ENCODE results near the gene ZFP82.

ZFP82 gene

DNA sequence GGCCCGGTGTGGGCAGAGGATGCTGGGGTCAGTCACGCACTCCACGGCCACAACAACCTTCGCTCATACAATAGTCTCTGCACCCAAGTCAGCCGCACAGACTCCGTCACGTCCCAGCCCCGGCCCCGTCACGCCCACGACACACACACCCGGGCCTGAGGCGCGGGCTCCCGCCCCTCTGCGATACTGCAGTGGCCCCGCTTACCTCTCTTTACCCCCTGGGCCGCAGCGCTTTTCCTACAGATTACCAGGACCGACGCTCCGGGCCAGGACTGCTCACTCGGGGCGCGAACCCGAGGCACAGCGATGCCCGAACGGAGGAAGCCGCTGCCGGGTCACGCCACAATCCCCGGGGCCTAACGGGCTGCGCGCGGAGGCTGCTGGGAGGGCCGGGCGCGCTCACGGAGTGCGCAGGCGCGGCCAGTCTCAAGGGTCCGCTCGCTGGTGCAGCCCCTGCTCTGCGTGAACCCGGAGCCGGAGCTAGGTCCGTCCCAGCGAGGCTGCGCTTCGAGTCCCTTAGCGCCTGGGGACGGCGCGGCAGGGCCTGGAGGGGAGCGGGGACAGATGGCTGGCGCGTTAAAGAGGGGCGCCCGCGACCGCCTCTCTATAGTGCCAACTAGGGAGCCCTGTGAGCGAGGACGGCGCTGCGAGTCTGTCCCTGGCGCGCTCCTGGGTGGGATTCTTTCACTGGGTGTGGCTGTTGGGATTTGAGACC, at the start of gene ZFP82:
Gene ZFP82, minus strand, starts transcription at position 358 of the 715 bp plus-strand sequence. CDS start 8,855 bp downstream, outside the sequence.
- in situ Hi-C loops (cut with MboI; ENCODE audit: low sequenced_read_pairs) = no loop called here
- no peak within 1 kb of the TSS for H3K4me3 ChIP-seq
- no peaks in the 10 kb centered on the region for H3K4me1 ChIP-seq
- H3K27me3 ChIP-seq (ENCODE audit: low read depth) = no peaks in the 10 kb centered on the region
- DNase-seq (ENCODE audit: low spot score in 2 of 2) = no peak
- no peaks in the 10 kb centered on the region for H3K36me3 ChIP-seq (replicated peaks)
- H3K9me3 ChIP-seq = no peaks in the 10 kb centered on the region

DNA sequence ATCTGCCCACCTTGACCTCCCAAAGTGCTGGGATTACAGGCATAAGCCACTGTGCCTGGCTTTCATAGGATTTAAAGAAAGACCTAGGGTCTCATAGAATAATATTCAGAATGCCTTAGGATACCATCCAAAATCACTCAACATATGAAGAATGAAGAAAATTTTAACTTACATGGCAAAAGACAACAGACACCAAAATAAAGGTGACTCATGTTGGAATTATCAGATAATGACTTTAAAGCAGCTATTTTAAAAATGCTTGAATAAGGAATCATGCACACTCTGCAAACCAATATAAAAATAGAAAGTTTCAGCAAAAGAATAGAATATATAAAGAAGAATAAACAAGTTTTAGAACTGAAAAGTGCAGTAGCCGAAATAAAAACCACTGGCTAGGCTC, 41.6 kb upstream of the ZFP82 start:
- peaks cover 5% of the 10 kb centered on the region for H3K36me3 ChIP-seq (replicated peaks)
- no peaks in the 10 kb centered on the region for H3K4me1 ChIP-seq
- peaks cover 2% of the 10 kb centered on the region; the same call in 1 of the 2 replicates for H3K9me3 ChIP-seq
- no peak for DNase-seq (ENCODE audit: low spot score in 2 of 2)
- in situ Hi-C loops (cut with MboI; ENCODE audit: low sequenced_read_pairs) = no loop called here
- H3K27me3 ChIP-seq (ENCODE audit: low read depth) = no peaks in the 10 kb centered on the region
- no peak overlapping the region for H3K4me3 ChIP-seq

DNA sequence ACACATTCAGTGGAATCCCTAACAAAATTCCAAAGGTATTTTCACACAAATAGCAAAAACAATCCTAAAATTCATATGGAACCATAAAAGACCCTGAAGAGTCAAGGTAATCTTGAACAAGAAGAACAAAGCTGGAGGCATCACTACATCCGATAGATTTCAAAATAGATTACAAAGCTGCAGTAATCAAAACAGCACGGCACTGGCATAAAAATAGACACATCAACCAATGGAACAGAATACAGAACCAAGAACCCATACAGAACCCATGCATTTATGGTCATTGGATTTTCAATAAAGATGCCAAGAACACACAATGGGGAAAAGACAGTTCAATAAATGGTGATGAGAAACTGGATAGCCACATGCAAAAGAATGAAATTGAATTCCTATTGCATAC, 38.4 kb upstream of the ZFP82 start:
- H3K9me3 ChIP-seq = peaks cover 2% of the 10 kb centered on the region
- peaks cover 8% of the 10 kb centered on the region; the same call in 1 of the 2 replicates for H3K36me3 ChIP-seq (replicated peaks)
- in situ Hi-C loops (cut with MboI; ENCODE audit: low sequenced_read_pairs) = no loop called here

DNA sequence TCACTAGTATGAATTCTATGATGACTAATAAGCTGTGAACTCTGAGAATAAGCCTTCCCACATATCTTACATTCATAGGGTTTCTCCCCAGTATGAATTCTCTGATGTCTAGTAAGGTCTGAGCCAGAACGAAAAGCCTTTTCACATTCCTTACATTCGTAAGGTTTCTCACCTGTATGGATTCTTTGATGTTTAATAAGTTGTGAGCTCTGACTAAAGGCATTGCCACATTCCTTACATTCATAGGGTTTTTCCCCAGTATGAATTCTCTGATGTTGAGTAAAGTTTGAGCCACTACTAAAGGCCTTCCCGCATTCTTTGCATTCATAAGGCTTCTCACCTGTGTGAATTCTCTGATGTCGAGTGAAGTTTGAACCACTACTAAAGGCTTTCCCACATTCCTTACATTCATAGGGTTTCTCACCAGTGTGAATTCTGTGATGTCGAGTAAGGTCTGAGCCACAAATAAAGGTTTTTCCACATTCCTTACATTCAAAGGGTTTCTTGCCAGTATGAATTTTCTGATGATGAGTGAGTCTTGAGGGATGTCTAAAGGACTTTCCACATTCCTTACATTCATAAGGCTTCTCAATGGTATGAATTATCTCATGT, 30.7 kb upstream of the ZFP82 start:
- H3K27me3 ChIP-seq (ENCODE audit: low read depth) = no peaks in the 10 kb centered on the region
- in situ Hi-C loops (cut with MboI; ENCODE audit: low sequenced_read_pairs) = no loop called here
- H3K4me1 ChIP-seq = no peaks in the 10 kb centered on the region
- peaks cover 16% of the 10 kb centered on the region for H3K9me3 ChIP-seq
- no peak overlapping the region for H3K4me3 ChIP-seq
- DNase-seq (ENCODE audit: low spot score in 2 of 2) = no peak
- peaks cover 16% of the 10 kb centered on the region for H3K36me3 ChIP-seq (replicated peaks)

More for the DNA sequence above, 38.4 kb upstream of the ZFP82 start:
- no peak for DNase-seq (ENCODE audit: low spot score in 2 of 2)
- no peaks in the 10 kb centered on the region for H3K27me3 ChIP-seq (ENCODE audit: low read depth)
- H3K4me3 ChIP-seq = no peak overlapping the region
- no peaks in the 10 kb centered on the region for H3K4me1 ChIP-seq

DNA sequence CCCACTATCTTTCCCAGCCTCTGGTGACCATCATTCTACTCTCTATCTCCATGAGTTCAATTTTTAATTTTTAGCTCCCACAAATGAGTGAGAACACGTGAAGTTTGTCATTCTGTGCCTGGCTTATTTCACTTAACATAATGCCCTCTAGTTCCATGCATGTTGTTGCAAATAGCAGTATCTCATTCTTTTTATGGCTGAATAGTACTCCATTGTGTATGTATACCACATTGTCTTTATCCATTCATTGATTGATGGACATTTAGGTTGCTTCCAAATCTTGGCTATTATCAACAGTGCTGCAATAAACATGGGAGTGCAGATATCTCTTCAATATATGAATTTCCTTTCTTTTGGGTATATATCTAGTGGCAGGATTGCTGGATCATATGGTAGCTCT, 22.9 kb upstream of the ZFP82 start:
- Histone ChIP-seq H3K4me1 (no peaks in the 10 kb centered on the region), H3K36me3 (replicated peaks) (no peaks in the 10 kb centered on the region), H3K9me3 (0 out of 2 replicates have a peak, but pooled peaks cover 4% of the 10 kb centered on the region), H3K4me3 (no peak overlapping the region), H3K27me3 (ENCODE audit: low read depth) (no peaks in the 10 kb centered on the region)
- DNase-seq (ENCODE audit: low spot score in 2 of 2) = no peak
- in situ Hi-C loops (cut with MboI; ENCODE audit: low sequenced_read_pairs) = no loop called here

DNA sequence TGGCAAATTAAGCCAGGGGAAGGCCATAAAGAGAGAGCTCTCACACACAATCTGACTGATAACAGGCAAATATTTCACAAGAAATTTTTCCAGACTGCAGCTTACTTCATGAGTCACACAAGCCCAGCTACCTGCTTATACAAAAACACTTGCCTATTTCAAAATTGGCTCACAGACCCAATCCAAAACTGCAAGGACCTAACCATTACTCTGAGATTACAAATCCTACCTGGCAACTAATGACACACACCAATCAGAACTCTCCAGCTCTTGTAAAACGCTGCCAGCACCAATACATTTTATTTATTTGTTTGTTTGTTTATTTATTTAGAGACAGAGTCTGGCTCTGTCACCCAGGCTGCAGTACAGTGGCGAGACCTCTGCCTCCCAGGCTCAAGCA, 18.1 kb upstream of the ZFP82 start:
- no peak for DNase-seq (ENCODE audit: low spot score in 2 of 2)
- in situ Hi-C loops (cut with MboI; ENCODE audit: low sequenced_read_pairs) = no loop called here

DNA sequence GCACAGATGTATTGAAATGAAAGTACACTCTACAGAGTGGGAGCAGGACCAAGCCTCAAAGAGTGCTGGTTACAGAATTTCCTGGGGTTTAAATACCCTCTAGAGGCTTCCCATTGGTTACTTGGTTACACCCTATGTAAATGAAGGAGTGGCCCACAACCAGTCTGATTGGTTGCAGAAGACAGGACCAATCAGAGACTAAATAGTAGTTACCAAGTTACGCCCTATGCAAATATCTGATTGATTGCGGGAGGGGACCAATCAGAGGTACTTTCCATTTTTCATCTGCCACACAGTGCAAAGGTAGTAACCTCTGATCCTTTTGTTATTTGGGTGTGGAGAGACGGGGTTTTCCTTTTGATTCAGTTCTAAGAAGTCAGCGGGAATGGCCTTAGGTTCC, 5.5 kb upstream of the ZFP82 start:
- in situ Hi-C loops (cut with MboI; ENCODE audit: low sequenced_read_pairs) = no loop called here
- no peaks in the 10 kb centered on the region for H3K4me1 ChIP-seq
- no peaks in the 10 kb centered on the region for H3K36me3 ChIP-seq (replicated peaks)
- H3K9me3 ChIP-seq = no peaks in the 10 kb centered on the region
- no peak for DNase-seq (ENCODE audit: low spot score in 2 of 2)
- no peaks in the 10 kb centered on the region for H3K27me3 ChIP-seq (ENCODE audit: low read depth)
- H3K4me3 ChIP-seq = no peak overlapping the region

More for the DNA sequence above, 18.1 kb upstream of the ZFP82 start:
- no peak overlapping the region for H3K4me3 ChIP-seq
- no peaks in the 10 kb centered on the region for H3K27me3 ChIP-seq (ENCODE audit: low read depth)
- no peaks in the 10 kb centered on the region for H3K4me1 ChIP-seq
- no peaks in the 10 kb centered on the region for H3K9me3 ChIP-seq
- H3K36me3 ChIP-seq (replicated peaks) = no peaks in the 10 kb centered on the region

DNA sequence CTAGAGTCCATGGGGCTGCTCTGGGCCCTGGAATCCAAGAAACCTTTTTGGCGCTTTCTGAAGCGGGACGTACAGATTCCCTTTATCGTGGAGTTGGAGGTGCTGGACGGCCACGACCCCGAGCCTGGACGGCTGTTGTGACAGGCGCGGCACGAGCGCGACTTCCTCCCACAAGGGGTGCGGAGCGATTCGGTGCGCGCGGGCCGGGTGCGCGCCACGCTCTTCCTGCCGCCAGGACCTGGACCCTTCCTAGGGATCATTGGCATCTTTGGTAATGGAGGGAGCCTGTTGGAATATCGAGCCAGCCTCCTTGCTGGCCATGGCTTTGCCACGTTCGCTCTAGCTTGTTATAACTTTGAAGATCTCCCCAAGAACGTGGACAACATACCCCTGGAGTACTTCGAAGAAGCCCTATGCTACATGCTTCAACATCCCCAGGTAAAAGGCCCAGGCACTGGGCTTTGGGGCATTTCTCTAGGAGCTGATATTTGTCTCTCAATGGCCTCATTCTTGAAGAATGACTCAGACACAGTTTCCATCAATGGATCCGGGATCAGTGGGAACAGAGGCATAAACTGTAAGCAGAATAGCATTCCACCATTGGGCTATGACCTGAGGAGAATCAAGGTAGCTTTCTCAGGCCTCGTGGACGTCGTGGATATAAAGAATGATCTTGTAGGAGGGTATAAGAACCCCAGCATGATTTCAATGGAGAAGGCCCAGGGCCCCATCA, 3.5 kb upstream of the ZFP82 start:
- in situ Hi-C loops (cut with MboI; ENCODE audit: low sequenced_read_pairs) = no loop called here
- Histone ChIP-seq H3K4me1 (no peaks in the 10 kb centered on the region), H3K36me3 (replicated peaks) (no peaks in the 10 kb centered on the region), H3K9me3 (no peaks in the 10 kb centered on the region), H3K27me3 (ENCODE audit: low read depth) (no peaks in the 10 kb centered on the region), H3K4me3 (no peak overlapping the region)
- no peak for DNase-seq (ENCODE audit: low spot score in 2 of 2)

DNA sequence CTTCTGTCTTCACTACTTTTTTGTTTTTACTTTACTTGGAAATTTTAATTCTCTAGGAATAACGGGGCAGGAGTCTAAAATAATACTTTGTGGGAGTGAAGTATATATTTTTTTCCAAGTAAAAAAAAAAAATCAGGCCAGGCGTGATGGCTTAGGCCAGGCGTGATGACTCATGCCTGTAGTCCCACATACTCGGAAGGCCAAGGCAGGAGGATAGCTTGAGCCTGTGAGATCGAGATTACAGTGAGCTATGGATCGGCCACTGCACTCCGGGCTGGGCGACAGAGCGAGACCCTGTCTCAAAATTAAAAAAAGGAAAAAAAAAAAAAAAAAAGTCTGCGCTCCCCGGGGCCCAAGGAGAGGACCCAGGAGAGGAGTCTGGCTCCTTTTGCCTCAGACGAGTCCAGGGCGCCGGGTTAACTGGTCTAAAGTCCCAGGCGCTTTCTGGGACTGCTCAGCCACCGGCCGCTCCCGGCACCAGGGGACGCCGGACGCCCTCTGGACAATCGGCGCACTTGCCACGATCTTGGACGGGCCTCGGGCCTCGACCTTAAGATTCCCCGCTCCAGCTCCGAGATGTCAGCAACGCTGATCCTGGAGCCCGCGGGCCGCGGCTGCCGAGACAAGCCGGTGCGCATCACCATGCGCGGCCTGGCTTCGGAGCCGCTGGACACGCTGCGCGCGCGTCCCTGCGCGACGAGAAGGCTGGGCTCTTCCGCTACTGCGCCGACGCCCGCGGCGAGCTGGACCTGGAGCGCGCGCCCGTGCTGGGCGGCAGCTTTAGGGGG, 2.7 kb upstream of the ZFP82 start:
- no peak for DNase-seq (ENCODE audit: low spot score in 2 of 2)
- no peaks in the 10 kb centered on the region for H3K27me3 ChIP-seq (ENCODE audit: low read depth)
- H3K4me3 ChIP-seq = no peak overlapping the region
- no peaks in the 10 kb centered on the region for H3K9me3 ChIP-seq
- H3K4me1 ChIP-seq = no peaks in the 10 kb centered on the region
- in situ Hi-C loops (cut with MboI; ENCODE audit: low sequenced_read_pairs) = no loop called here
- H3K36me3 ChIP-seq (replicated peaks) = no peaks in the 10 kb centered on the region

DNA sequence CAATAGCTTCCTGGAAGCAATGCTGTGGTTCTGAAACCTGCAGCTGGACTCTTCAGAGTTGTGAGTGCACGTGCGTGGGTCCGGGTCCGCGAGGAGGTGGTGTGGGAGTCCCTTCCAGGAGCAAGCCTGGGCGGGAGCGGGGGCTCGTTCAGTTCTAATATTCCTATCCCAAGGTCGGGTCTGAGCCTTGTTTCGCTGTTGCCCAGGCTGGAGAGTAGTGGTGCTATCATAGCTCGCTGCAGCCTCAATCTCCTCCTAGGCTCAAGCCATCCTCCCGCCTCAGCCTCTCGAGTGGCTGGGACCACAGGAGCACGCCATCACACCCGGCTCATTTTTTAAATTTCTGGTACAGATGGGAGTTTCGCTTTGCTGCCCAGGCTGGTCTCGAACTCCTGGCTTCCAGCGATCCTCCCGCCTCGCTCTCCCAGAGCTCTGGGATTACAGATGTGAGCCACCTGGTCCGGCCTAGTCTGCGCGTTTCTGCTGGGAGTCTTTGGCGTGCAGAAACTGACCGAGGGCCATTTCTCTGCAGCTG, 625 bp downstream of the ZFP82 start:
- no peak for DNase-seq (ENCODE audit: low spot score in 2 of 2)
- Histone ChIP-seq H3K36me3 (replicated peaks) (no peaks in the 10 kb centered on the region), H3K4me1 (no peaks in the 10 kb centered on the region), H3K9me3 (no peaks in the 10 kb centered on the region), H3K27me3 (ENCODE audit: low read depth) (no peaks in the 10 kb centered on the region), H3K4me3 (no peak overlapping the region)
- in situ Hi-C loops (cut with MboI; ENCODE audit: low sequenced_read_pairs) = no loop called here

DNA sequence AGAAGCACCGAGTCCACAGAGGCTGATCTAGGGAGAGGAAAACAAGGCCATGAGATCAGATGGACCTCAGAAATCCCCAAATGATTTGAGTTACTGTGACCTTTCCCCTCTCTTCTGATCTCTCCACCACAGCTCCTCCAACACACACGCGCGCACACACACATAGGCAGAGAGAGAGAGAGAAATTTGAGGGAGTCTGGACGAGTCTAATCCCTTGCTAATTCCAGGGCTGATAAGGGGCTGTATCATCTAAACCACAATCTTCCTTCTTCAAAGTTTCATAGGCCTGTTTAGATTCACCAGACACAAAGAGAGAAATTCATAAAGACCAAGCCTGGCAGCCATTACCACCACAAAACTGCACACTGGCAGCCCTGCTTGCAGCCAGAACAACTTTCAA, 8.6 kb downstream of the ZFP82 start:
- in situ Hi-C loops (cut with MboI; ENCODE audit: low sequenced_read_pairs) = no loop called here

DNA sequence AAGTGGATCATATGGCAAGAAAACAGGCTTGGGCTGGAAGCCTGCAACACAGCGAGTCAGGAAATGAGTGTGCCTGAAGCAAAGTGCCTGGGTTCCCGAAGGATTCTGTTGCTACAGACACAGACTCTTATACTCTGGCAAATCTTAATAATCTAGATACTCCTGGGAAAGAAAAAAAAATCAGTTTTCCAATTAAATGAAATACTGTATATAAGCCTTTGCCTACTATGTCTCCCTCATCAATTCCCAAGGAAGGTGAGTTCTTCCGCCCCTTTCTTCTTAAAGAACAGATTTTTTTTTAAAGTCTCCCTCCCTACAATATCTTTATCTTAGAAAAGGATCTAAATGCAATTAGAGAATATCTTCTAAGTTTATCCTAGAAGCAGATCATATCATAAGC, 10.3 kb downstream of the ZFP82 start:
- H3K9me3 ChIP-seq = no peaks in the 10 kb centered on the region; the same call in 1 of the 2 replicates
- no peak for DNase-seq (ENCODE audit: low spot score in 2 of 2)
- in situ Hi-C loops (cut with MboI; ENCODE audit: low sequenced_read_pairs) = no loop called here
- no peaks in the 10 kb centered on the region for H3K36me3 ChIP-seq (replicated peaks)
- H3K27me3 ChIP-seq (ENCODE audit: low read depth) = no peaks in the 10 kb centered on the region
- H3K4me1 ChIP-seq = no peaks in the 10 kb centered on the region
- no peak overlapping the region for H3K4me3 ChIP-seq

More for the DNA sequence above, 8.6 kb downstream of the ZFP82 start:
- H3K4me1 ChIP-seq = no peaks in the 10 kb centered on the region
- H3K27me3 ChIP-seq (ENCODE audit: low read depth) = no peaks in the 10 kb centered on the region
- H3K36me3 ChIP-seq (replicated peaks) = no peaks in the 10 kb centered on the region
- no peaks in the 10 kb centered on the region; the same call in 1 of the 2 replicates for H3K9me3 ChIP-seq
- DNase-seq (ENCODE audit: low spot score in 2 of 2) = no peak
- H3K4me3 ChIP-seq = no peak overlapping the region

DNA sequence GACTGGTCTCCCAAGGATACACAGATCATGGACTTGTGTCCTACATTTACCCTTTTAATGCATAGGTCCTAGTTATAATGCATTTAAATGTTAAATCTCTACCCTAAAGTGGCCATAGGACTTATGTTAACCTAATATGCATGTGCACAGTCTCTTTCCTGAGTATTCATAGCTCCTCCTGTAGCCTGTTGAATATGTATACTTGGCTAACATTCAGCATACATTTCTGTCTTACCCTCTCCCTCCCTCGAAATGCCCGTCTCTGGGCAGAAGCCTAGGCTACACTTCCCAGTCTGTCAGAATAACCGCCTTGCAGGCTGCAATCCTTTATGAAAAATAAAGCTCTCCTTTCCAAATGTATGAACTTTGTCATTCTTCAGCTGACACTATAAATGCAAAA, 13.9 kb downstream of the ZFP82 start:
- no peak for DNase-seq (ENCODE audit: low spot score in 2 of 2)
- H3K4me3 ChIP-seq = no peak overlapping the region
- no peaks in the 10 kb centered on the region for H3K36me3 ChIP-seq (replicated peaks)
- no peaks in the 10 kb centered on the region for H3K9me3 ChIP-seq
- H3K27me3 ChIP-seq (ENCODE audit: low read depth) = no peaks in the 10 kb centered on the region
- H3K4me1 ChIP-seq = no peaks in the 10 kb centered on the region
- in situ Hi-C loops (cut with MboI; ENCODE audit: low sequenced_read_pairs) = no loop called here

Measured in HAP-1 (cell line).